Astrocyte (in vitro differentiated cells and primary cell): ENCODE data around the gene ERICH6.

Experiments
- EZH2 ChIP-seq: IDR thresholded peaks from 2 replicates; pipeline ENCODE4 v1.6.1; 2012; ENCODE audit warnings: mild to moderate bottlenecking, low read length, inconsistent platforms; ENCODE audit not compliant: insufficient read depth
- TF ChIP-seq, protein P1 (sequence below): IDR thresholded peaks from 2 replicates; pipeline ENCODE4 v1.5.1; 2011; ENCODE audit warnings: low read depth, mild to moderate bottlenecking, inconsistent platforms, low read length, moderate library complexity; ENCODE audit not compliant: insufficient read depth

DNA sequence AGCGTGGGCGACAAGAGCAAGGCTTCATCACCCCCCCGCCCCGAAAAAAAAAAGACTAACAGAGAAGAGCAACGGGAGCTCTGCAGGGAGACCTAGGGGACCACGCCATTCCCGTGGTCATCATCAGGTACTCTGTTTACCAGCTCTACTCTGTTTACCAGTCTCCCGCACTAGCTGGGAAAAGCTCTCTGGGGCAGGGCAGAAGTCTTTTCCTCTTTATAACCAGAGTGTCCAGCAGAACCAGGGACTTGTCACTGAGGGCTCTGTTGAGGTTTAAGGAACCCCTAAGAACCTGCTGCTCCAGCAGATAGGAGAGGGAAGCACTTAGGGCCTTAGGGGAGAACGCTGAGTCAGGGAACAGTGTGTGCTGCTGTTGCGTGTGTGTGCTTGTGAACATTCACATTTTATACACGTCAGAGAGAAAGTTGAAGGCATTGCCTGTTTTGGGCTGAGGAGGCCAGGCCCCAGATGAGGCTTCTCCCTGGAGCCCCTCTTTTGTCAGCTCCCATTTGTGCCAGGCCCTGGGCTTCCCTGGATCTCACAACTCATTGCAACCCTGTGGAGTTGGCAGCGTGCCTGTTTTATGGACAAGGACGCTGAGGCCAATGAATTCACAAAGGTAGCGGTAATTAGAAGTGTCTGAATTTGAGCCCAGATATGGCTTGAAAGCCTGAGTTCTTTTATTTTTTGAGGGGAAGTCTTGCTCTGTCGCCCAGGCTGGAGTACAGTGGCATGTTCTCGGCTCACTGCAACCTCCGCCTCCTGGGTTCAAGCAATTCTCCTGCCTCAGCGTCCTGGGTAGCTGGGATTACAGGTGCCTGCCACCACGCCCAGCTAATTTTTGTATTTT is 24.2 kb upstream of the ERICH6 start:
- TF ChIP-seq, protein P1, sequence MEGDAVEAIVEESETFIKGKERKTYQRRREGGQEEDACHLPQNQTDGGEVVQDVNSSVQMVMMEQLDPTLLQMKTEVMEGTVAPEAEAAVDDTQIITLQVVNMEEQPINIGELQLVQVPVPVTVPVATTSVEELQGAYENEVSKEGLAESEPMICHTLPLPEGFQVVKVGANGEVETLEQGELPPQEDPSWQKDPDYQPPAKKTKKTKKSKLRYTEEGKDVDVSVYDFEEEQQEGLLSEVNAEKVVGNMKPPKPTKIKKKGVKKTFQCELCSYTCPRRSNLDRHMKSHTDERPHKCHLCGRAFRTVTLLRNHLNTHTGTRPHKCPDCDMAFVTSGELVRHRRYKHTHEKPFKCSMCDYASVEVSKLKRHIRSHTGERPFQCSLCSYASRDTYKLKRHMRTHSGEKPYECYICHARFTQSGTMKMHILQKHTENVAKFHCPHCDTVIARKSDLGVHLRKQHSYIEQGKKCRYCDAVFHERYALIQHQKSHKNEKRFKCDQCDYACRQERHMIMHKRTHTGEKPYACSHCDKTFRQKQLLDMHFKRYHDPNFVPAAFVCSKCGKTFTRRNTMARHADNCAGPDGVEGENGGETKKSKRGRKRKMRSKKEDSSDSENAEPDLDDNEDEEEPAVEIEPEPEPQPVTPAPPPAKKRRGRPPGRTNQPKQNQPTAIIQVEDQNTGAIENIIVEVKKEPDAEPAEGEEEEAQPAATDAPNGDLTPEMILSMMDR, result no peak
- no peak for TF ChIP-seq EZH2
